HG03025 (cell line): Measurements from ENCODE around the gene DSG2.
A peak's percentile ranks its signal among the peaks of the same experiment; 100 is the strongest.
"Not testable (repeated sequence)": the region's sequence is repeated elsewhere in the genome, so short reads cannot be mapped to it uniquely, and the experiment has no call there.

Experiments used
- ATAC-seq: cut with Tn5 transposase; IDR thresholded peaks from one replicate; pipeline ENCODE4 v1.9.1; 2021; ENCODE audit warnings: mild to moderate bottlenecking, moderate library complexity; ENCODE audit not compliant: unreplicated experiment, low FRiP score

Gene DSG2

GRCh38 chr18:31498574-31499524, 872 bp downstream of the DSG2 start:
- ATAC-seq = no peak

GRCh38 chr18:31500051-31500688, 2.2 kb downstream of the DSG2 start:
- ATAC-seq = peak; percentile 93

GRCh38 chr18:31503011-31503410, 5.0 kb downstream of the DSG2 start:
- ATAC-seq = no peak

GRCh38 chr18:31504455-31505147, 6.6 kb downstream of the DSG2 start:
- no peak for ATAC-seq

GRCh38 chr18:31505156-31505555, 7.2 kb downstream of the DSG2 start:
- no peak for ATAC-seq

GRCh38 chr18:31506024-31506742, 8.2 kb downstream of the DSG2 start:
- ATAC-seq = no peak

GRCh38 chr18:31507124-31507523, 9.1 kb downstream of the DSG2 start:
- not testable (repeated sequence) for ATAC-seq

GRCh38 chr18:31508781-31509180, 10.8 kb downstream of the DSG2 start:
- no peak for ATAC-seq

- no peak for ATAC-seq
Observed at GRCh38 chr18:31509571-31509970, 11.6 kb downstream of the DSG2 start.

GRCh38 chr18:31510319-31510718, 12.3 kb downstream of the DSG2 start:
- ATAC-seq = no peak

GRCh38 chr18:31511098-31511497, 13.1 kb downstream of the DSG2 start:
- ATAC-seq = no peak

- no peak for ATAC-seq
Observed at GRCh38 chr18:31512203-31512764, 14.3 kb downstream of the DSG2 start.

- ATAC-seq = no peak
Observed at GRCh38 chr18:31513189-31513935, 15.4 kb downstream of the DSG2 start.

- ATAC-seq = no peak
Observed at GRCh38 chr18:31516437-31516836, 18.5 kb downstream of the DSG2 start.

GRCh38 chr18:31526374-31526773, 28.4 kb downstream of the DSG2 start:
- no peak for ATAC-seq

- ATAC-seq = no peak
Observed at GRCh38 chr18:31533236-31533635, 35.3 kb downstream of the DSG2 start.

GRCh38 chr18:31538837-31539236, 40.9 kb downstream of the DSG2 start:
- ATAC-seq = no peak

GRCh38 chr18:31546476-31546875, 48.5 kb downstream of the DSG2 start:
- no peak for ATAC-seq

- no peak for ATAC-seq
Observed at GRCh38 chr18:31548853-31549252, 50.9 kb downstream of the DSG2 start.

GRCh38 chr18:31549416-31549815, 51.4 kb downstream of the DSG2 start:
- ATAC-seq = no peak
